Uterus (tissue), 2 donors: ENCODE results near the gene SERPINA9.

ENCODE experiments used
- CTCF ChIP-seq, 4 experiments: fragments of 200-600 bp in 2 of 4; fragments of 450-650 bp in 2 of 4; sonication (generic) in 2 of 4; IDR thresholded peaks; one replicate each; pipeline ENCODE4 v1.5.1; 2016 to 2019; ENCODE audit warnings: antibody characterized with exemption in 4 of 4, mild to moderate bottlenecking in 2 of 4, moderate library complexity in 1 of 4
- POLR2A ChIP-seq, 2 donors: fragments of 450-650 bp; IDR thresholded peaks; one replicate each; pipeline ENCODE4 v1.6.1; 2016; ENCODE audit warnings: antibody characterized with exemption in 2 of 2, mild to moderate bottlenecking in 1 of 2, moderate library complexity in 1 of 2

- TF ChIP-seq POLR2A (IDR thresholded peaks at IDR 0.05), result no peak
- TF ChIP-seq CTCF (IDR thresholded peaks at IDR 0.05), result no peak
Measured at GRCh38 chr14:94426526-94426925, 49.5 kb downstream of the SERPINA9 start.
